ENCODE results near the gene MARCHF10.

MARCHF10 gene

GRCh38 chr17:62724398-62725146 is 83.5 kb downstream of the MARCHF10 start:
- Histone ChIP-seq H3K18ac (ENCODE audit: low read depth in 1 of 2, low read length in 2 of 2) (no peak overlapping the region), H2AFZ (ENCODE audit: low read depth, low read length) (no peak overlapping the region), H3K4ac (ENCODE audit: low read depth in 1 of 2, low read length in 2 of 2) (no peak overlapping the region), H4K8ac (ENCODE audit: low read length) (no peak overlapping the region), H2BK12ac (ENCODE audit: low read length in 2 of 2) (no peak overlapping the region), H3K4me1 (ENCODE audit: control insufficient read depth, insufficient read depth, low read depth, low read length) (peaks cover 3% of the 10 kb centered on the region), H3K79me1 (replicated peaks; ENCODE audit: low read length, poor library complexity, severe bottlenecking) (no peaks in the 10 kb centered on the region), H2BK15ac (ENCODE audit: low read depth, poor library complexity, severe bottlenecking) (no peak overlapping the region), H3K27ac (ENCODE audit: low read length, poor library complexity, severe bottlenecking) (no peak overlapping the region), H3K4me2 (ENCODE audit: low read length, poor library complexity, severe bottlenecking) (no peak overlapping the region), H2BK120ac (ENCODE audit: low read depth, low read length) (no peak overlapping the region), H3K23ac (ENCODE audit: low read length in 2 of 2) (no peak overlapping the region), H3K14ac (ENCODE audit: low read length in 2 of 2) (no peak overlapping the region), H4K91ac (ENCODE audit: low read length) (no peak overlapping the region), H2BK5ac (ENCODE audit: low read depth, low read length, poor library complexity, severe bottlenecking) (no peak overlapping the region), H3K27me3 (ENCODE audit: control insufficient read depth in 1 of 2, insufficient read depth in 1 of 2, low read length in 2 of 2) (peaks cover 0 to 10% of the 10 kb centered on the region in 2 experiments), H2AK5ac (ENCODE audit: low read length, severe bottlenecking) (no peak overlapping the region), H3K9me3 (ENCODE audit: control insufficient read depth, low read length) (no peaks in the 10 kb centered on the region), H3K4me3 (ENCODE audit: insufficient read depth in 1 of 2, low read depth in 1 of 2, low read length in 2 of 2) (no peak overlapping the region), H3K9ac (ENCODE audit: low read length) (no peak overlapping the region), H3K36me3 (ENCODE audit: control insufficient read depth in 1 of 2, insufficient read depth in 2 of 2, low read depth in 1 of 2, low read length in 2 of 2) (no peaks in the 10 kb centered on the region)
- no peak for DNase-seq
- 73% methylated on average over 16 of the region's 16 CpGs for WGBS

- Histone ChIP-seq H3K79me1 (replicated peaks; ENCODE audit: low read length, poor library complexity, severe bottlenecking) (no peaks in the 10 kb centered on the region), H4K91ac (ENCODE audit: low read length) (no peak overlapping the region), H3K36me3 (ENCODE audit: control insufficient read depth in 1 of 2, insufficient read depth in 2 of 2, low read depth in 1 of 2, low read length in 2 of 2) (no peaks in the 10 kb centered on the region), H2BK12ac (ENCODE audit: low read length in 2 of 2) (peak overlapping the region in 1 of 2 experiments; percentile 31), H3K27me3 (ENCODE audit: control insufficient read depth in 1 of 2, insufficient read depth in 1 of 2, low read length in 2 of 2) (peaks cover 0 to 10% of the 10 kb centered on the region in 2 experiments), H3K27ac (ENCODE audit: low read length, poor library complexity, severe bottlenecking) (no peak overlapping the region), H4K8ac (ENCODE audit: low read length) (no peak overlapping the region), H2AFZ (ENCODE audit: low read depth, low read length) (no peak overlapping the region), H3K9ac (ENCODE audit: low read length) (no peak overlapping the region), H3K4me2 (ENCODE audit: low read length, poor library complexity, severe bottlenecking) (no peak overlapping the region), H3K4me1 (ENCODE audit: control insufficient read depth, insufficient read depth, low read depth, low read length) (peaks cover 3% of the 10 kb centered on the region), H3K14ac (ENCODE audit: low read length in 2 of 2) (no peak overlapping the region), H3K4ac (ENCODE audit: low read depth in 1 of 2, low read length in 2 of 2) (no peak overlapping the region), H3K18ac (ENCODE audit: low read depth in 1 of 2, low read length in 2 of 2) (no peak overlapping the region), H2BK5ac (ENCODE audit: low read depth, low read length, poor library complexity, severe bottlenecking) (no peak overlapping the region), H3K23ac (ENCODE audit: low read length in 2 of 2) (no peak overlapping the region), H3K4me3 (ENCODE audit: insufficient read depth in 1 of 2, low read depth in 1 of 2, low read length in 2 of 2) (no peak overlapping the region), H2AK5ac (ENCODE audit: low read length, severe bottlenecking) (peak overlapping the region; percentile 45), H3K9me3 (ENCODE audit: control insufficient read depth, low read length) (no peaks in the 10 kb centered on the region), H2BK15ac (ENCODE audit: low read depth, poor library complexity, severe bottlenecking) (no peak overlapping the region), H2BK120ac (ENCODE audit: low read depth, low read length) (no peak overlapping the region)
- 79% methylated on average over 6 of the region's 7 CpGs for WGBS
- DNase-seq: no peak
Observed at GRCh38 chr17:62723842-62724241, 84.3 kb downstream of the MARCHF10 start.

GRCh38 chr17:62722625-62723024 is 85.5 kb downstream of the MARCHF10 start:
- WGBS: no CpG with 5 or more reads among the region's 1 CpG

GRCh38 chr17:62720126-62720850 is 87.8 kb downstream of the MARCHF10 start:
- no peak overlapping the region for H2BK15ac ChIP-seq (ENCODE audit: low read depth, poor library complexity, severe bottlenecking)
- no peak overlapping the region for H2BK120ac ChIP-seq (ENCODE audit: low read depth, low read length)
- H3K36me3 ChIP-seq (ENCODE audit: control insufficient read depth in 1 of 2, insufficient read depth in 2 of 2, low read depth in 1 of 2, low read length in 2 of 2): no peaks in the 10 kb centered on the region
- H3K79me1 ChIP-seq (replicated peaks; ENCODE audit: low read length, poor library complexity, severe bottlenecking): no peaks in the 10 kb centered on the region
- no peak overlapping the region for H4K91ac ChIP-seq (ENCODE audit: low read length)
- H3K9ac ChIP-seq (ENCODE audit: low read length): no peak overlapping the region
- H2BK5ac ChIP-seq (ENCODE audit: low read depth, low read length, poor library complexity, severe bottlenecking): no peak overlapping the region
- H3K4me3 ChIP-seq (ENCODE audit: insufficient read depth in 1 of 2, low read depth in 1 of 2, low read length in 2 of 2): no peak overlapping the region
- peaks cover 0 to 10% of the 10 kb centered on the region in 2 experiments for H3K27me3 ChIP-seq (ENCODE audit: control insufficient read depth in 1 of 2, insufficient read depth in 1 of 2, low read length in 2 of 2)
- H3K23ac ChIP-seq (ENCODE audit: low read length in 2 of 2): no peak overlapping the region
- H3K4ac ChIP-seq (ENCODE audit: low read depth in 1 of 2, low read length in 2 of 2): no peak overlapping the region
- H3K4me1 ChIP-seq (ENCODE audit: control insufficient read depth, insufficient read depth, low read depth, low read length): peaks cover 5% of the 10 kb centered on the region
- peak overlapping the region; percentile 30 for H3K27ac ChIP-seq (ENCODE audit: low read length, poor library complexity, severe bottlenecking)
- no peak overlapping the region for H4K8ac ChIP-seq (ENCODE audit: low read length)
- 98% methylated on average over 3 of the region's 3 CpGs for WGBS
- no peak overlapping the region for H3K18ac ChIP-seq (ENCODE audit: low read depth in 1 of 2, low read length in 2 of 2)
- DNase-seq: no peak
- no peaks in the 10 kb centered on the region for H3K9me3 ChIP-seq (ENCODE audit: control insufficient read depth, low read length)
- no peak overlapping the region for H2AFZ ChIP-seq (ENCODE audit: low read depth, low read length)
- H2BK12ac ChIP-seq (ENCODE audit: low read length in 2 of 2): no peak overlapping the region
- H3K4me2 ChIP-seq (ENCODE audit: low read length, poor library complexity, severe bottlenecking): no peak overlapping the region
- no peak overlapping the region for H3K14ac ChIP-seq (ENCODE audit: low read length in 2 of 2)
- no peak overlapping the region for H2AK5ac ChIP-seq (ENCODE audit: low read length, severe bottlenecking)

More at GRCh38 chr17:62722625-62723024, 85.5 kb downstream of the MARCHF10 start:
- Histone ChIP-seq H2BK15ac (ENCODE audit: low read depth, poor library complexity, severe bottlenecking) (no peak overlapping the region), H2BK120ac (ENCODE audit: low read depth, low read length) (no peak overlapping the region), H3K4me1 (ENCODE audit: control insufficient read depth, insufficient read depth, low read depth, low read length) (peaks cover 5% of the 10 kb centered on the region), H2AFZ (ENCODE audit: low read depth, low read length) (no peak overlapping the region), H3K27ac (ENCODE audit: low read length, poor library complexity, severe bottlenecking) (no peak overlapping the region), H3K18ac (ENCODE audit: low read depth in 1 of 2, low read length in 2 of 2) (no peak overlapping the region), H3K23ac (ENCODE audit: low read length in 2 of 2) (no peak overlapping the region), H3K36me3 (ENCODE audit: control insufficient read depth in 1 of 2, insufficient read depth in 2 of 2, low read depth in 1 of 2, low read length in 2 of 2) (no peaks in the 10 kb centered on the region), H3K9me3 (ENCODE audit: control insufficient read depth, low read length) (no peaks in the 10 kb centered on the region), H3K79me1 (replicated peaks; ENCODE audit: low read length, poor library complexity, severe bottlenecking) (no peaks in the 10 kb centered on the region), H2BK12ac (ENCODE audit: low read length in 2 of 2) (no peak overlapping the region), H4K91ac (ENCODE audit: low read length) (no peak overlapping the region), H3K27me3 (ENCODE audit: control insufficient read depth in 1 of 2, insufficient read depth in 1 of 2, low read length in 2 of 2) (peaks cover 0 to 15% of the 10 kb centered on the region in 2 experiments), H3K4ac (ENCODE audit: low read depth in 1 of 2, low read length in 2 of 2) (no peak overlapping the region), H4K8ac (ENCODE audit: low read length) (no peak overlapping the region), H3K14ac (ENCODE audit: low read length in 2 of 2) (no peak overlapping the region), H2AK5ac (ENCODE audit: low read length, severe bottlenecking) (no peak overlapping the region), H3K9ac (ENCODE audit: low read length) (no peak overlapping the region), H2BK5ac (ENCODE audit: low read depth, low read length, poor library complexity, severe bottlenecking) (no peak overlapping the region), H3K4me2 (ENCODE audit: low read length, poor library complexity, severe bottlenecking) (no peak overlapping the region), H3K4me3 (ENCODE audit: insufficient read depth in 1 of 2, low read depth in 1 of 2, low read length in 2 of 2) (no peak overlapping the region)
- DNase-seq: peak; percentile 21

Measured in mesenchymal stem cell (in vitro differentiated cells and primary cell).